Measurements from ENCODE around the gene DEFB115.
"Not testable (repeated sequence)": the region's sequence is repeated elsewhere in the genome, so short reads cannot be mapped to it uniquely, and the experiment has no call there.

DEFB115 gene

DNA sequence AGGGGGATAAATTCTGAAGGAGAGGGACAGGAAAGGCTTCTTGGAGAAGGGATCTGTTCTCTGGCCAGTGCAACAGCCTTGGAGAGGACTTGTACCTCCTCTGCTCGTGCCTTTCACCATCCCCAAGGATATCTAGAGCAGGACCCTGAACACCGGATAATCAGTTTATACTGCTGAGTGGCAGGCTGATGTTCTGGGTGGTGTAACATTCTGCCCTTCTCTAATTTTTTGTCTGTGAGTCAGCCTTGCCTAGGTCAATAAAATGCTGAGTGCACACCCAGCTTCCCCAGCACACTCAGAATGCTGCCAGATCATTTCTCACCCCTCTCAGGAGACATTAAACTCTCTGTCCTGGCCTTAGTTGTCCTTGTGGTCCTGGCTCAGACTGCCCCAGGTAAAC, at the start of gene DEFB115:
Gene DEFB115, plus strand, starts transcription at position 301 of the 400 bp plus-strand sequence. Its CDS starts 0 bp downstream, at position 301.
- DNase-seq: no peak

- no peak for DNase-seq
Observed at GRCh38 chr20:31236953-31237352, 20.5 kb upstream of the DEFB115 start.

GRCh38 chr20:31237763-31238162, 19.7 kb upstream of the DEFB115 start:
- no peak for DNase-seq

GRCh38 chr20:31239139-31239538, 18.3 kb upstream of the DEFB115 start:
- no peak for DNase-seq

GRCh38 chr20:31256959-31257358, 505 bp upstream of the DEFB115 start:
- no peak for DNase-seq

GRCh38 chr20:31260326-31260932, 3.0 kb downstream of the DEFB115 start:
- no peak for DNase-seq

DNA sequence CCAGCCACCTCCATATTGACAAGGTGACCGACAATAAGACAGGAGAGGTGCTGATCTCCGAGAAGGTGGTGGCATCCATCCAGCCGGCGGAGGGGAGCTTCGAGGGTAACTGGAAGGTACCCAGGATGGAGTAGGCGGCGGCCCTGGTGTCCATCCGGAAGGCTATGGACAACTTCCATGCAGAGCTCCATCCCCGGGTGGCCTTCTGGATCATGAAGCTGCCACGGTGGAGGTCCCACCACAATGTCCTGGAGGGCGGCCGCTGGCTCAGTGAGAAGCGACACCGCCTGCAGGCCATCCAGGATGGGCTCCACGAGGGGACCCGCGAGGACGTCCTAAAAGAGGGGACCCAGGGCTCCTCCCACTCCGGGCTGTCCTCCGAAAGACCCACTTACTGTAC, 17.0 kb downstream of the DEFB115 start:
- no peak for DNase-seq

- DNase-seq: no peak
Observed at GRCh38 chr20:31278178-31278577, 20.7 kb downstream of the DEFB115 start.

- not testable (repeated sequence) for DNase-seq
Observed at GRCh38 chr20:31284964-31285363, 27.5 kb downstream of the DEFB115 start.

DNA sequence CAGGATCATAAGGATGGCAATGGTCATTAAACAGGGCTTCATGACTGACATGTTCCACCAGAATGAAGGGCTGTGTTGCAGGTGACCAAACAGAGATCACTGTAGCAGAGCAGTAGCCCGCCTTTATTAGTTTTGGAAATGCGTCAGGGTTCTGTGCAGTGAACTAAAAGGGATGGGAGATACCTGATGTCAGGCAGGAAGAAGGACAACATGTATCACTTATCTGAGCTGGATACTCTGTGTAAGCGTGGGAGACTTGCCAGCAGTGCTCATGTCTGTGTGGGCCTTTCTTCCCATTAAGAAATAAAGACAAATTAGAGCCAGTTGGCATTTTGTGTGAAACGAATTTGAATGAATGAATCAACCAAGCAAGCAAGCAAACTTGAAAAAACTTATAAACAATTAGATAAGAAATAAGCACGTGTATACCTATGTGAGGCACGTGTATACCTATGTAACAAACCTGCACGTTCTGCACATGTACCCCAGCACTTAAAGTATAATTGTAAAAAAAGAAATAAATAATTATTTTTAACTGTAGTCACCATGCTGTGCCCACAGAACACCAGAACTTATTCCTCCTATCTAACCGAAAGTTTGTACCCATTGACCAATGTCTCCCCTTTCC, 51.2 kb downstream of the DEFB115 start, which contains the start of gene DEFB116:
Gene DEFB116, minus strand, starts transcription at position 51 of the 628 bp plus-strand sequence. Its CDS starts 0 bp downstream, at position 51.
- DNase-seq: no peak
